ENCODE results near the gene DNAH1. TPM values are rescaled to one million over a fixed set of nuclear protein-coding genes. Genes with fewer than 3 reads are reported as not detected.
"Not testable (repeated sequence)": the region's sequence is repeated elsewhere in the genome, so short reads cannot be mapped to it uniquely, and the experiment has no call there.

DNAH1 gene
- total RNA-seq, 1 donor from 2014 or later, result 0.80 TPM

GRCh38 chr3:52331091-52331490 is 15.0 kb downstream of the DNAH1 start:
- Mint-ChIP-seq H3K4me3 (no peak overlapping the region), H3K27ac (no peak overlapping the region), H3K27me3 (ENCODE audit: insufficient read depth, low read depth) (peaks cover 11% of the 10 kb centered on the region), H3K9me3 (no peaks in the 10 kb centered on the region), H3K4me1 (peaks cover 5% of the 10 kb centered on the region), H3K36me3 (no peaks in the 10 kb centered on the region)
- no peak overlapping the region for H3K4me2 ChIP-seq
- H3K4me1 ChIP-seq, result peaks cover 4% of the 10 kb centered on the region
- no peaks in the 10 kb centered on the region for H3K9me3 ChIP-seq (ENCODE audit: low read depth)
- no peaks in the 10 kb centered on the region for H4K20me1 ChIP-seq (ENCODE audit: low read depth)
- no peaks in the 10 kb centered on the region for H3K27me3 ChIP-seq
- TF ChIP-seq EZH2 (IDR thresholded peaks at IDR 0.05) (no peak), CTCF (IDR thresholded peaks at IDR 0.05) (no peak), EZH2phosphoT487 (IDR thresholded peaks at IDR 0.05) (no peak)
- no peaks in the 10 kb centered on the region for H3K36me3 ChIP-seq
- H3K79me2 ChIP-seq (ENCODE audit: low read depth), result no peaks in the 10 kb centered on the region
- no peaks in the 10 kb centered on the region for H3F3A ChIP-seq (ENCODE audit: low read depth)
- H3K27ac ChIP-seq, result no peak overlapping the region
- no peak for DNase-seq (ENCODE audit: low spot score)
- H3K9ac ChIP-seq, result no peak overlapping the region
- no peak overlapping the region for H3K4me3 ChIP-seq
- no peak overlapping the region for H2AFZ ChIP-seq (replicated peaks)

- Histone ChIP-seq H4K20me1 (ENCODE audit: low read depth) (no peaks in the 10 kb centered on the region), H3K27me3 (no peaks in the 10 kb centered on the region), H3K79me2 (ENCODE audit: low read depth) (no peaks in the 10 kb centered on the region), H3K27ac (no peak overlapping the region), H3K4me2 (no peak overlapping the region), H3F3A (ENCODE audit: low read depth) (peaks cover under 1% of the 10 kb centered on the region), H3K9me3 (ENCODE audit: low read depth) (no peaks in the 10 kb centered on the region), H3K4me3 (no peak overlapping the region), H2AFZ (replicated peaks) (no peak overlapping the region), H3K9ac (no peak overlapping the region), H3K36me3 (no peaks in the 10 kb centered on the region), H3K4me1 (peaks cover 4% of the 10 kb centered on the region)
- Mint-ChIP-seq H3K36me3 (no peaks in the 10 kb centered on the region), H3K4me3 (no peak overlapping the region), H3K9me3 (no peaks in the 10 kb centered on the region), H3K27ac (no peak overlapping the region), H3K4me1 (peaks cover 5% of the 10 kb centered on the region), H3K27me3 (ENCODE audit: insufficient read depth, low read depth) (peaks cover 11% of the 10 kb centered on the region)
- TF ChIP-seq CTCF (IDR thresholded peaks at IDR 0.05), result no peak
- no peak for TF ChIP-seq EZH2 (IDR thresholded peaks at IDR 0.05)
- no peak for TF ChIP-seq EZH2phosphoT487 (IDR thresholded peaks at IDR 0.05)
- DNase-seq (ENCODE audit: low spot score), result no peak
These were observed 15.8 kb downstream of the DNAH1 start for GRCh38 chr3:52331906-52332305.

GRCh38 chr3:52333869-52334557 is 17.9 kb downstream of the DNAH1 start:
- no peaks in the 10 kb centered on the region for H3K36me3 Mint-ChIP-seq
- Histone ChIP-seq H4K20me1 (ENCODE audit: low read depth) (no peaks in the 10 kb centered on the region), H3K4me1 (peaks cover 3% of the 10 kb centered on the region), H2AFZ (replicated peaks) (no peak overlapping the region), H3K9me3 (ENCODE audit: low read depth) (no peaks in the 10 kb centered on the region), H3K36me3 (no peaks in the 10 kb centered on the region), H3K9ac (no peak overlapping the region), H3K27ac (no peak overlapping the region), H3K79me2 (ENCODE audit: low read depth) (no peaks in the 10 kb centered on the region), H3K4me3 (no peak overlapping the region), H3K27me3 (no peaks in the 10 kb centered on the region), H3K4me2 (no peak overlapping the region), H3F3A (ENCODE audit: low read depth) (peaks cover 3% of the 10 kb centered on the region)
- TF ChIP-seq EZH2 (IDR thresholded peaks at IDR 0.05) (no peak), EZH2phosphoT487 (IDR thresholded peaks at IDR 0.05) (no peak), CTCF (IDR thresholded peaks at IDR 0.05) (no peak)
- peaks cover 8% of the 10 kb centered on the region for H3K27me3 Mint-ChIP-seq (ENCODE audit: insufficient read depth, low read depth)
- no peak for DNase-seq (ENCODE audit: low spot score)
- H3K4me3 Mint-ChIP-seq, result no peak overlapping the region
- H3K4me1 Mint-ChIP-seq, result peaks cover 5% of the 10 kb centered on the region
- H3K27ac Mint-ChIP-seq, result no peak overlapping the region
- H3K9me3 Mint-ChIP-seq, result no peaks in the 10 kb centered on the region

- H2AFZ ChIP-seq (replicated peaks); H3K4me3 Mint-ChIP-seq; H3K9me3 Mint-ChIP-seq; H3K9me3 ChIP-seq (ENCODE audit: low read depth); H3K27me3 Mint-ChIP-seq (ENCODE audit: insufficient read depth, low read depth); DNase-seq (ENCODE audit: low spot score); H3F3A ChIP-seq (ENCODE audit: low read depth); H3K79me2 ChIP-seq (ENCODE audit: low read depth); H3K4me2 ChIP-seq; H4K20me1 ChIP-seq (ENCODE audit: low read depth); H3K4me1 ChIP-seq; H3K36me3 Mint-ChIP-seq; H3K36me3 ChIP-seq; H3K9ac ChIP-seq; H3K4me1 Mint-ChIP-seq; H3K27ac Mint-ChIP-seq; H3K4me3 ChIP-seq; H3K27me3 ChIP-seq; H3K27ac ChIP-seq: not testable (repeated sequence)
These were observed 22.0 kb downstream of the DNAH1 start for GRCh38 chr3:52338131-52338530.

Data from neural progenitor cell (in vitro differentiated cells).